Measurements from ENCODE around the gene SHKBP1.

- no peak for TF ChIP-seq POLR2A (IDR thresholded peaks at IDR 0.05; ENCODE audit: low read depth, low read length)
- TF ChIP-seq POLR2AphosphoS5 (IDR thresholded peaks at IDR 0.05; ENCODE audit: low read depth, low read length) = no peak
Observed at GRCh38 chr19:40640744-40641143, 64.1 kb downstream of the SHKBP1 start.
